Measurements from ENCODE around the gene ARHGAP15.

Gene ARHGAP15

GRCh38 chr2:143768991-143769390 lies 639.8 kb downstream of the ARHGAP15 start:
- Histone ChIP-seq H3K27me3 (ENCODE audit: control insufficient read depth in 3 of 3, insufficient read depth in 3 of 3, low read depth in 1 of 3, low read length in 3 of 3) (no peaks in the 10 kb centered on the region), H4K91ac (ENCODE audit: low read depth, low read length, poor library complexity) (no peak overlapping the region), H2BK5ac (ENCODE audit: low read length) (no peak overlapping the region), H2AK5ac (ENCODE audit: low read depth, low read length) (no peak overlapping the region), H3K9me3 (replicated peaks in 1 of 2; ENCODE audit: control insufficient read depth in 2 of 2, insufficient read depth in 1 of 2, low read depth in 1 of 2, low read length in 2 of 2) (no peaks in the 10 kb centered on the region), H3K23ac (ENCODE audit: low read depth, low read length, poor library complexity) (no peak overlapping the region), H3K18ac (ENCODE audit: low read length) (no peak overlapping the region), H2BK120ac (ENCODE audit: low read depth, low read length) (no peak overlapping the region), H2AFZ (ENCODE audit: low read length) (no peak overlapping the region), H3K4me3 (ENCODE audit: low read length in 2 of 2) (no peak overlapping the region), H2BK15ac (ENCODE audit: low read length) (no peak overlapping the region), H3K14ac (ENCODE audit: low read length) (no peak overlapping the region), H3K36me3 (replicated peaks in 1 of 2; ENCODE audit: control insufficient read depth in 2 of 2, insufficient read depth in 2 of 2, low read length in 2 of 2) (no peaks in the 10 kb centered on the region), H3K9ac (ENCODE audit: low read depth, low read length, poor library complexity) (no peak overlapping the region), H3K4ac (ENCODE audit: low read length) (no peak overlapping the region), H2BK12ac (ENCODE audit: low read length) (no peak overlapping the region), H3K27ac (replicated peaks; ENCODE audit: low read length) (no peak overlapping the region), H3K4me1 (ENCODE audit: control insufficient read depth in 2 of 2, insufficient read depth in 1 of 2, low read depth in 1 of 2, low read length in 2 of 2) (peaks cover 0 to 2% of the 10 kb centered on the region in 2 donors), H3K4me2 (ENCODE audit: insufficient read depth, low read length, poor library complexity, severe bottlenecking) (no peak overlapping the region), H4K8ac (ENCODE audit: low read depth, low read length) (no peak overlapping the region), H3K79me1 (ENCODE audit: low read depth, low read length) (no peaks in the 10 kb centered on the region)
- WGBS, 2 donors (ENCODE audit: extremely low coverage in 2 of 2, insufficient read length in 2 of 2, insufficient replicate concordance in 1 of 2): no CpG with 5 or more reads among the region's 1 CpG
- DNase-seq (ENCODE audit: low spot score): no peak

- H3K23ac ChIP-seq (ENCODE audit: low read depth, low read length, poor library complexity): no peak overlapping the region
- H2BK12ac ChIP-seq (ENCODE audit: low read length): no peak overlapping the region
- H3K14ac ChIP-seq (ENCODE audit: low read length): no peak overlapping the region
- H3K27me3 ChIP-seq (ENCODE audit: control insufficient read depth in 3 of 3, insufficient read depth in 3 of 3, low read depth in 1 of 3, low read length in 3 of 3): no peaks in the 10 kb centered on the region
- H2AK5ac ChIP-seq (ENCODE audit: low read depth, low read length): no peak overlapping the region
- WGBS, 2 donors (ENCODE audit: extremely low coverage in 2 of 2, insufficient read length in 2 of 2, insufficient replicate concordance in 1 of 2): no CpG with 5 or more reads among the region's 6 CpGs
- H4K8ac ChIP-seq (ENCODE audit: low read depth, low read length): no peak overlapping the region
- no peak overlapping the region for H3K9ac ChIP-seq (ENCODE audit: low read depth, low read length, poor library complexity)
- H4K91ac ChIP-seq (ENCODE audit: low read depth, low read length, poor library complexity): no peak overlapping the region
- H3K9me3 ChIP-seq (replicated peaks in 1 of 2; ENCODE audit: control insufficient read depth in 2 of 2, insufficient read depth in 1 of 2, low read depth in 1 of 2, low read length in 2 of 2): no peaks in the 10 kb centered on the region
- no peak overlapping the region for H2BK120ac ChIP-seq (ENCODE audit: low read depth, low read length)
- peaks cover 0 to 2% of the 10 kb centered on the region in 2 donors for H3K4me1 ChIP-seq (ENCODE audit: control insufficient read depth in 2 of 2, insufficient read depth in 1 of 2, low read depth in 1 of 2, low read length in 2 of 2)
- DNase-seq (ENCODE audit: low spot score): no peak
- H2AFZ ChIP-seq (ENCODE audit: low read length): peak overlapping the region; percentile 51
- no peak overlapping the region for H2BK15ac ChIP-seq (ENCODE audit: low read length)
- H3K79me1 ChIP-seq (ENCODE audit: low read depth, low read length): no peaks in the 10 kb centered on the region
- H3K36me3 ChIP-seq (replicated peaks in 1 of 2; ENCODE audit: control insufficient read depth in 2 of 2, insufficient read depth in 2 of 2, low read length in 2 of 2): no peaks in the 10 kb centered on the region
- peak overlapping the region; percentile 27 for H3K18ac ChIP-seq (ENCODE audit: low read length)
- H2BK5ac ChIP-seq (ENCODE audit: low read length): no peak overlapping the region
- no peak overlapping the region for H3K4me2 ChIP-seq (ENCODE audit: insufficient read depth, low read length, poor library complexity, severe bottlenecking)
- H3K27ac ChIP-seq (replicated peaks; ENCODE audit: low read length): no peak overlapping the region
- no peak overlapping the region for H3K4ac ChIP-seq (ENCODE audit: low read length)
- no peak overlapping the region for H3K4me3 ChIP-seq (ENCODE audit: low read length in 2 of 2)
These were observed 642.7 kb downstream of the ARHGAP15 start for GRCh38 chr2:143771939-143772338.

DNA sequence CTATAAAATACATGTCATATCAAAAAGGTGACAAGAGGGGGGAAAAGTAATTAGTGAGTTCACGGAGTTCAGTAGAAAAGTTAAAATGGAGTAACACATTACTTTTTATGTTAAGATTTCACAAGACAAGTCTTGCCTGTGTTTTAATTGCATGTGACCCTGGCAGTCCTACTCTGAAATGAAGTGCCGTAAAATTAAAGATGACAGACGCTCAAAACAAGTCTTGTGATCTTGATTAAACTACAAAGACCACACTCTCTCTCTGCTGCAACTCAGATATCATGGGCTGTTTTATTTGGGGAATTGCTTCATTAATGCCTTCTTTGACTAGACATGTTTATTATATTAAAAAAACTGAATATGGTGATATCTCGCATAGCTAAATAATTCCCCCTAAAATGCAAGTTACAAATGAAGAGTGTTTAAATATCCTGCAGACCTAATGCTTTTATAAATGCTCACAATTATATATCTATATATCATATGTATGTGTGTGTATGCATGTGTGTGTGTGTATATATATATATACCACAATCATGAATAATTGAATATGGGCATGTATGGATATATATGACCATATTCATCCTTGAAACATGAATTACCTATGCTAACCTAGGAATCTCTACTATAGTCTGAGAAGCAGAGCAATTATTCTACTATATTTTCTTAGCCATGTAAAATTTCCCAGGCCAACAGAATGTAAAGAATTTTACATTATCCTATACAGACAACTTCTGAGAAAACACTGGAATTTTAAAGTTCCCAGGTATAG lies 647.5 kb downstream of the ARHGAP15 start:
- H3K4me1 ChIP-seq (ENCODE audit: control insufficient read depth in 2 of 2, insufficient read depth in 1 of 2, low read depth in 1 of 2, low read length in 2 of 2): peaks cover 2 to 7% of the 10 kb centered on the region in 2 donors
- H3K9ac ChIP-seq (ENCODE audit: low read depth, low read length, poor library complexity): no peak overlapping the region
- no peaks in the 10 kb centered on the region for H3K36me3 ChIP-seq (replicated peaks in 1 of 2; ENCODE audit: control insufficient read depth in 2 of 2, insufficient read depth in 2 of 2, low read length in 2 of 2)
- H3K27me3 ChIP-seq (ENCODE audit: control insufficient read depth in 3 of 3, insufficient read depth in 3 of 3, low read depth in 1 of 3, low read length in 3 of 3): no peaks in the 10 kb centered on the region
- no peaks in the 10 kb centered on the region for H3K79me1 ChIP-seq (ENCODE audit: low read depth, low read length)
- no peak overlapping the region for H3K4me2 ChIP-seq (ENCODE audit: insufficient read depth, low read length, poor library complexity, severe bottlenecking)
- H2BK15ac ChIP-seq (ENCODE audit: low read length): no peak overlapping the region
- H2AK5ac ChIP-seq (ENCODE audit: low read depth, low read length): no peak overlapping the region
- no peak overlapping the region for H3K14ac ChIP-seq (ENCODE audit: low read length)
- H4K8ac ChIP-seq (ENCODE audit: low read depth, low read length): no peak overlapping the region
- H3K4me3 ChIP-seq (ENCODE audit: low read length in 2 of 2): no peak overlapping the region
- no peaks in the 10 kb centered on the region for H3K9me3 ChIP-seq (replicated peaks in 1 of 2; ENCODE audit: control insufficient read depth in 2 of 2, insufficient read depth in 1 of 2, low read depth in 1 of 2, low read length in 2 of 2)
- no peak overlapping the region for H3K27ac ChIP-seq (replicated peaks; ENCODE audit: low read length)
- H2BK12ac ChIP-seq (ENCODE audit: low read length): no peak overlapping the region
- H3K4ac ChIP-seq (ENCODE audit: low read length): no peak overlapping the region
- H4K91ac ChIP-seq (ENCODE audit: low read depth, low read length, poor library complexity): no peak overlapping the region
- no peak overlapping the region for H3K23ac ChIP-seq (ENCODE audit: low read depth, low read length, poor library complexity)
- no peak overlapping the region for H2BK5ac ChIP-seq (ENCODE audit: low read length)
- no peak for DNase-seq (ENCODE audit: low spot score)
- no peak overlapping the region for H2AFZ ChIP-seq (ENCODE audit: low read length)
- no peak overlapping the region for H2BK120ac ChIP-seq (ENCODE audit: low read depth, low read length)
- no CpG with 5 or more reads among the region's 4 CpGs for WGBS, 2 donors (ENCODE audit: extremely low coverage in 2 of 2, insufficient read length in 2 of 2, insufficient replicate concordance in 1 of 2)
- no peak overlapping the region for H3K18ac ChIP-seq (ENCODE audit: low read length)

- no peak overlapping the region for H3K23ac ChIP-seq (ENCODE audit: low read depth, low read length, poor library complexity)
- no peak overlapping the region for H2BK5ac ChIP-seq (ENCODE audit: low read length)
- no peaks in the 10 kb centered on the region for H3K36me3 ChIP-seq (replicated peaks in 1 of 2; ENCODE audit: control insufficient read depth in 2 of 2, insufficient read depth in 2 of 2, low read length in 2 of 2)
- no peak overlapping the region for H2BK15ac ChIP-seq (ENCODE audit: low read length)
- H3K4me3 ChIP-seq (ENCODE audit: low read length in 2 of 2): no peak overlapping the region
- no peak overlapping the region for H2BK120ac ChIP-seq (ENCODE audit: low read depth, low read length)
- H3K27me3 ChIP-seq (ENCODE audit: control insufficient read depth in 3 of 3, insufficient read depth in 3 of 3, low read depth in 1 of 3, low read length in 3 of 3): no peaks in the 10 kb centered on the region
- H3K9me3 ChIP-seq (replicated peaks in 1 of 2; ENCODE audit: control insufficient read depth in 2 of 2, insufficient read depth in 1 of 2, low read depth in 1 of 2, low read length in 2 of 2): no peaks in the 10 kb centered on the region
- no peaks in the 10 kb centered on the region for H3K79me1 ChIP-seq (ENCODE audit: low read depth, low read length)
- no peak overlapping the region for H3K4ac ChIP-seq (ENCODE audit: low read length)
- peak overlapping the region; percentile 64 for H2AFZ ChIP-seq (ENCODE audit: low read length)
- H3K9ac ChIP-seq (ENCODE audit: low read depth, low read length, poor library complexity): no peak overlapping the region
- DNase-seq (ENCODE audit: low spot score): no peak
- H3K27ac ChIP-seq (replicated peaks; ENCODE audit: low read length): no peak overlapping the region
- WGBS, 2 donors (ENCODE audit: extremely low coverage in 2 of 2, insufficient read length in 2 of 2, insufficient replicate concordance in 1 of 2): no CpG with 5 or more reads among the region's 3 CpGs
- no peak overlapping the region for H3K4me2 ChIP-seq (ENCODE audit: insufficient read depth, low read length, poor library complexity, severe bottlenecking)
- no peak overlapping the region for H4K91ac ChIP-seq (ENCODE audit: low read depth, low read length, poor library complexity)
- H3K14ac ChIP-seq (ENCODE audit: low read length): no peak overlapping the region
- no peak overlapping the region for H2AK5ac ChIP-seq (ENCODE audit: low read depth, low read length)
- no peak overlapping the region for H3K18ac ChIP-seq (ENCODE audit: low read length)
- H2BK12ac ChIP-seq (ENCODE audit: low read length): no peak overlapping the region
- no peak overlapping the region for H4K8ac ChIP-seq (ENCODE audit: low read depth, low read length)
- peaks cover 0 to 7% of the 10 kb centered on the region in 2 donors for H3K4me1 ChIP-seq (ENCODE audit: control insufficient read depth in 2 of 2, insufficient read depth in 1 of 2, low read depth in 1 of 2, low read length in 2 of 2)
These were observed 649.8 kb downstream of the ARHGAP15 start for GRCh38 chr2:143779021-143779420.
